ENCODE measurements around the gene MPRIP. TPM values are rescaled to one million over a fixed set of nuclear protein-coding genes. Genes with fewer than 3 reads are reported as not detected.

Gene MPRIP
- total and polyA plus RNA-seq, 2 experiments from 2014 or later: 91.7 to 202 TPM

- no peak overlapping the region for H2AFZ ChIP-seq
- DNase-seq (ENCODE audit: low spot score): no peak
- H3K27me3 ChIP-seq: no peaks in the 10 kb centered on the region
- no peaks in the 10 kb centered on the region for H3K36me3 ChIP-seq (replicated peaks; ENCODE audit: insufficient read depth, low read depth)
- no peaks in the 10 kb centered on the region for H4K20me1 ChIP-seq (ENCODE audit: insufficient read depth, poor library complexity, severe bottlenecking)
- TF ChIP-seq EZH2 (IDR thresholded peaks at IDR 0.05; ENCODE audit: borderline replicate concordance): no peak
- TF ChIP-seq CTCF (IDR thresholded peaks at IDR 0.05; ENCODE audit: poor library complexity): no peak
- no peak for TF ChIP-seq EZH2phosphoT487 (IDR thresholded peaks at IDR 0.05; ENCODE audit: low read depth, severe bottlenecking, unreplicated experiment)
- no peaks in the 10 kb centered on the region for H3K9me3 ChIP-seq (ENCODE audit: low read depth)
- no peak overlapping the region for H3K4me3 ChIP-seq
- no peak overlapping the region for H3K4me2 ChIP-seq
- peaks cover 27% of the 10 kb centered on the region for H3K4me1 ChIP-seq (ENCODE audit: insufficient read depth)
- H3K9me2 ChIP-seq (replicated peaks; ENCODE audit: insufficient read depth): no peaks in the 10 kb centered on the region
- no peak overlapping the region for H3K27ac ChIP-seq
- no peaks in the 10 kb centered on the region for H3K79me2 ChIP-seq
These were observed 7.7 kb upstream of the MPRIP start for GRCh38 chr17:17034496-17035075.

- Histone ChIP-seq H3K4me3 (no peak overlapping the region), H3K9me3 (ENCODE audit: low read depth) (no peaks in the 10 kb centered on the region), H3K4me2 (no peak overlapping the region), H3K27ac (no peak overlapping the region), H4K20me1 (ENCODE audit: insufficient read depth, poor library complexity, severe bottlenecking) (no peaks in the 10 kb centered on the region), H3K27me3 (no peaks in the 10 kb centered on the region), H3K36me3 (replicated peaks; ENCODE audit: insufficient read depth, low read depth) (no peaks in the 10 kb centered on the region), H3K79me2 (no peaks in the 10 kb centered on the region), H3K4me1 (ENCODE audit: insufficient read depth) (peaks cover 20% of the 10 kb centered on the region), H3K9me2 (replicated peaks; ENCODE audit: insufficient read depth) (no peaks in the 10 kb centered on the region), H2AFZ (no peak overlapping the region)
- 60% methylated on average over 6 of the region's 6 CpGs for WGBS (ENCODE audit: low lambda C conversion rate, missing lambda C conversion rate)
- TF ChIP-seq EZH2 (IDR thresholded peaks at IDR 0.05; ENCODE audit: borderline replicate concordance) (no peak), CTCF (IDR thresholded peaks at IDR 0.05; ENCODE audit: poor library complexity) (no peak), EZH2phosphoT487 (IDR thresholded peaks at IDR 0.05; ENCODE audit: low read depth, severe bottlenecking, unreplicated experiment) (no peak)
- no peak for DNase-seq (ENCODE audit: low spot score)
These were observed 6.8 kb upstream of the MPRIP start for GRCh38 chr17:17035490-17035889.

GRCh38 chr17:17035920-17036523 is 6.2 kb upstream of the MPRIP start:
- TF ChIP-seq EZH2 (IDR thresholded peaks at IDR 0.05; ENCODE audit: borderline replicate concordance): no peak
- TF ChIP-seq CTCF (IDR thresholded peaks at IDR 0.05; ENCODE audit: poor library complexity): no peak
- no peak for TF ChIP-seq EZH2phosphoT487 (IDR thresholded peaks at IDR 0.05; ENCODE audit: low read depth, severe bottlenecking, unreplicated experiment)
- Histone ChIP-seq H3K36me3 (replicated peaks; ENCODE audit: insufficient read depth, low read depth) (no peaks in the 10 kb centered on the region), H3K9me3 (ENCODE audit: low read depth) (no peaks in the 10 kb centered on the region), H3K27me3 (no peaks in the 10 kb centered on the region), H3K79me2 (no peaks in the 10 kb centered on the region), H3K27ac (no peak overlapping the region), H3K9me2 (replicated peaks; ENCODE audit: insufficient read depth) (no peaks in the 10 kb centered on the region), H3K4me1 (ENCODE audit: insufficient read depth) (peaks cover 23% of the 10 kb centered on the region), H4K20me1 (ENCODE audit: insufficient read depth, poor library complexity, severe bottlenecking) (no peaks in the 10 kb centered on the region), H3K4me3 (no peak overlapping the region), H3K4me2 (no peak overlapping the region), H2AFZ (no peak overlapping the region)
- no peak for DNase-seq (ENCODE audit: low spot score)
- WGBS (ENCODE audit: low lambda C conversion rate, missing lambda C conversion rate): 90% methylated on average over 12 of the region's 12 CpGs
